ENCODE measurements around the gene UGP2. TPM values are rescaled to one million over a fixed set of nuclear protein-coding genes. Genes with fewer than 3 reads are reported as not detected.

Gene UGP2
- total RNA-seq, 5 donors from 2014 or later (not counting 1 experiment from before 2014, with no cell fraction given), result 67.4 to 103 (median 80.1) TPM

DNA sequence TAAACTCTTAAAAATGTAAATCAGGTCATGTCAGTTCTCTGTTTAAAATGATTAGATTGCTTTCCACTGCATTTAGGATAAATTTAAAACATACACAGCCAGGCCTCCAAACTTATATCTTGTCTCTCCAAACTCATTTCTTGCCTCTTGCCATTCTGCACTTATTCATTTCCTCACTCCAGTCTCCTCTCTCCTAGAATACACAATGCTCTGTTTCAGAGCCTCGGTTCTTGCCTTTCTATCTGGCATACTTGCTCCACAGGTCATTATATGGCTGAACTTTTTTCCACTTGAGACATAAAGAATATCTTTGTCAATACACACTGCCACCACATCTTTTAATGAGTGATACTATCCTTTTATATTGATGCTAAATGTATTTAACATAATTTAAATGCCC is 10.5 kb upstream of the UGP2 start:
- H3K9me3 ChIP-seq, result no peaks in the 10 kb centered on the region
- peaks cover 7 to 9% of the 10 kb centered on the region in 2 donors for H3K27me3 Mint-ChIP-seq
- H3K4me1 Mint-ChIP-seq, result no peaks in the 10 kb centered on the region
- H3K4me1 ChIP-seq (ENCODE audit: control insufficient read depth in 1 of 2, extremely low read depth in 1 of 2, insufficient read depth in 2 of 2, low read length in 2 of 2), result no peaks in the 10 kb centered on the region
- no peaks in the 10 kb centered on the region for H3K36me3 Mint-ChIP-seq
- H3K9me3 Mint-ChIP-seq, result no peaks in the 10 kb centered on the region
- DNase-seq (no peak), ATAC-seq (replicated peaks in 1 of 4) (no peak)
- ChIA-PET POLR2A (interaction anchor here in 1 of 2 donors (0.6 kb wide), 1 partner anchor 228 kb away, joined by 7 read pairs; no protein-coding TSS in a partner anchor), CTCF (no interaction called here)
- H3K27me3 ChIP-seq (replicated peaks in 1 of 2; ENCODE audit: control insufficient read depth in 2 of 2, extremely low read depth in 1 of 2, insufficient read depth in 2 of 2, low read length in 1 of 2), result no peaks in the 10 kb centered on the region
- 75% methylated on average over 1 of the region's 1 CpG for WGBS (ENCODE audit: insufficient coverage)
- H3K4me3 ChIP-seq (ENCODE audit: control insufficient read depth in 1 of 2, extremely low read depth in 1 of 2, low read length in 1 of 2), result no peak overlapping the region
- H3K36me3 ChIP-seq (ENCODE audit: control insufficient read depth in 2 of 2, extremely low read depth in 1 of 2, insufficient read depth in 1 of 2, low read length in 1 of 2), result no peaks in the 10 kb centered on the region
- H3K27ac Mint-ChIP-seq, result no peak overlapping the region
- H3K4me3 Mint-ChIP-seq, result no peak overlapping the region
- no peak overlapping the region for H3K27ac ChIP-seq (ENCODE audit: low read length)

DNA sequence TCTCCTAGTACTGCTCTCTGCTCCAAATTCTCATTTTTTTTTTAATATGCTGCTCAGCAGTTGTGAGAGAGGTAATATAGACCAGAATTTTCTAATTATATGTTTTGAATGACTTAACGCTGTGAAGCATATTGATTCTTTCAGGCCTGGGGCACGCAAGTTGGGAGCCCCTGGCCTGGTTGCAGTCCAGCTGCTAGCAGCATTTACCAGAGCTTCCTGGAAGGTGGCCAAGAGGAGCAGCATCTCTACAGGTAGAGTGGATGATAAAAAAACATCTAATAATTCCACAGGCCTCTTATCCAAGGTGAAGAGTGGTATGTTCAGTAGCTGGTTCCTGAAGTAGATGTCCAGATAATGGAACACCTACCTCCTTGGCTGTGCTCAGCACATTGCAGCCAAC is 7.3 kb upstream of the UGP2 start:
- Mint-ChIP-seq H3K4me1 (no peaks in the 10 kb centered on the region), H3K27ac (no peak overlapping the region), H3K9me3 (no peaks in the 10 kb centered on the region), H3K27me3 (peaks cover 7% of the 10 kb centered on the region in 2 donors), H3K4me3 (no peak overlapping the region), H3K36me3 (no peaks in the 10 kb centered on the region)
- ChIA-PET POLR2A (no interaction called here), CTCF (interaction anchor here (0.6 to 1.2 kb wide), 2 partner anchors 14 to 27 kb away, joined by 3 read pairs; no protein-coding TSS in a partner anchor)
- Histone ChIP-seq H3K4me1 (ENCODE audit: control insufficient read depth in 1 of 2, extremely low read depth in 1 of 2, insufficient read depth in 2 of 2, low read length in 2 of 2) (no peaks in the 10 kb centered on the region), H3K4me3 (ENCODE audit: control insufficient read depth in 1 of 2, extremely low read depth in 1 of 2, low read length in 1 of 2) (no peak overlapping the region), H3K27ac (ENCODE audit: low read length) (no peak overlapping the region), H3K9me3 (no peaks in the 10 kb centered on the region), H3K27me3 (replicated peaks in 1 of 2; ENCODE audit: control insufficient read depth in 2 of 2, extremely low read depth in 1 of 2, insufficient read depth in 2 of 2, low read length in 1 of 2) (no peaks in the 10 kb centered on the region), H3K36me3 (ENCODE audit: control insufficient read depth in 2 of 2, extremely low read depth in 1 of 2, insufficient read depth in 1 of 2, low read length in 1 of 2) (no peaks in the 10 kb centered on the region)
- 100% methylated on average over 1 of the region's 2 CpGs for WGBS (ENCODE audit: insufficient coverage)
- ATAC-seq (replicated peaks in 1 of 4) (no peak), DNase-seq (no peak)

GRCh38 chr2:63837036-63837594 is 4.6 kb upstream of the UGP2 start:
- ChIA-PET CTCF (no interaction called here), POLR2A (no interaction called here)
- DNase-seq, result no peak
- no CpG with 5 or more reads among the region's 2 CpGs for WGBS (ENCODE audit: insufficient coverage)
- Mint-ChIP-seq H3K27me3 (no peaks in the 10 kb centered on the region), H3K4me3 (no peak overlapping the region), H3K4me1 (peaks cover 12 to 16% (median 14%) of the 10 kb centered on the region in 3 donors), H3K9me3 (no peaks in the 10 kb centered on the region), H3K27ac (no peak overlapping the region), H3K36me3 (no peaks in the 10 kb centered on the region)
- peaks cover 3 to 8% of the 10 kb centered on the region in 2 experiments for H3K4me1 ChIP-seq (ENCODE audit: control insufficient read depth in 1 of 2, extremely low read depth in 1 of 2, insufficient read depth in 2 of 2, low read length in 2 of 2)
- no peak overlapping the region for H3K4me3 ChIP-seq (ENCODE audit: control insufficient read depth in 1 of 2, extremely low read depth in 1 of 2, low read length in 1 of 2)
- no peaks in the 10 kb centered on the region for H3K36me3 ChIP-seq (ENCODE audit: control insufficient read depth in 2 of 2, extremely low read depth in 1 of 2, insufficient read depth in 1 of 2, low read length in 1 of 2)
- ATAC-seq (replicated peaks in 1 of 4), result no peak
- no peaks in the 10 kb centered on the region for H3K27me3 ChIP-seq (replicated peaks in 1 of 2; ENCODE audit: control insufficient read depth in 2 of 2, extremely low read depth in 1 of 2, insufficient read depth in 2 of 2, low read length in 1 of 2)
- H3K9me3 ChIP-seq, result no peaks in the 10 kb centered on the region
- H3K27ac ChIP-seq (ENCODE audit: low read length), result no peak overlapping the region

DNA sequence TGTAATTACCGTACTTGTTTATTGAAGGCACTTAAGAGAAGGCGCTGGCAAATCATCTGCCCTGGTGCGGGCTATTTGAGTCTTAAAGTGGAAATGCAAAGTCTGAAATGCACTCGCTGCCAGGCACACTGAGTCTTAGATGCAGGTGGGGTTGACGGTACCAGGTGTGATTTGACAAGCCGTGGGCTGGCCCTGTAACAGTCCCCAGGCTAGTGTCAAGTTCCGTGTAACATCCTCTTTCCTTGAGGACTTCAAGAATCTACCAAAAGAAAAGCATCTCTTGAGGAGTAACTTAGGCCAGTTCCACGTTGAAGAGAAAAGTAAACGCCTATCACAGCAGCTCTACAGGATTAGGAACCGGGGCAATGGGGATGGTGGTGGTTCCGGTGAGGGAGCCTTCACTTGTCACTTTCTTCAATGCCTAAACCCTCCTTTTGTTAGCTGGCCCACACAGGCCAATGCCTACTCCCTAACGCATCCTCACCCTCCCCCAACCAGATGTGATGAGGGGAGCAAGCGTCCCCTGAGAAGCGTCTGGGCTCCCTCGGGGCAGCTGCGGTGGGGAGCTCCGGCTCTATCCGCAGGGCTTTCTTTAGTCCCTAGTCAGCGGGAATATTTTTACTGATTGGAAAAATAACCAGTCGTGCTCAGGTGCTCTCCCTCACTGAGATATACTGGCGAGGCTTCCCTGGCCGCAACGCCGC is 1.5 kb upstream of the UGP2 start:
- peaks cover 42 to 48% (median 43%) of the 10 kb centered on the region in 3 donors for H3K4me1 Mint-ChIP-seq
- no peaks in the 10 kb centered on the region for H3K27me3 Mint-ChIP-seq
- ATAC-seq (replicated peaks in 1 of 4), result peak; percentile 7 to 20 (median 14)
- H3K36me3 ChIP-seq (ENCODE audit: control insufficient read depth in 2 of 2, extremely low read depth in 1 of 2, insufficient read depth in 1 of 2, low read length in 1 of 2), result no peaks in the 10 kb centered on the region
- H3K27ac Mint-ChIP-seq, result peak overlapping the region; percentile 95 to 97
- WGBS (ENCODE audit: insufficient coverage), result 16% methylated on average over 18 of the region's 24 CpGs
- no peaks in the 10 kb centered on the region for H3K27me3 ChIP-seq (replicated peaks in 1 of 2; ENCODE audit: control insufficient read depth in 2 of 2, extremely low read depth in 1 of 2, insufficient read depth in 2 of 2, low read length in 1 of 2)
- peaks cover 10 to 17% of the 10 kb centered on the region in 2 experiments for H3K4me1 ChIP-seq (ENCODE audit: control insufficient read depth in 1 of 2, extremely low read depth in 1 of 2, insufficient read depth in 2 of 2, low read length in 2 of 2)
- H3K4me3 Mint-ChIP-seq, result peak overlapping the region; percentile 96 to 97 (median 97)
- no peaks in the 10 kb centered on the region for H3K9me3 Mint-ChIP-seq
- ChIA-PET POLR2A (interaction anchor here (0.6 kb wide), 2 partner anchors 26 to 59 kb away, joined by 3 read pairs; no protein-coding TSS in a partner anchor), CTCF (interaction anchor here (0.9 to 3.6 kb wide), 5 partner anchors 14 to 252 kb away, joined by 3 to 28 read pairs (median 4); partner anchors contain the start of genes MDH1 (in 1 of the 2) and WDPCP (in 1 of the 2))
- no peaks in the 10 kb centered on the region for H3K9me3 ChIP-seq
- DNase-seq, result peak in 6 of 35 experiments; percentile 4 to 12 (median 9)
- peak overlapping the region; percentile 74 to 90 for H3K4me3 ChIP-seq (ENCODE audit: control insufficient read depth in 1 of 2, extremely low read depth in 1 of 2, low read length in 1 of 2)
- H3K27ac ChIP-seq (ENCODE audit: low read length), result peak overlapping the region; percentile 85
- no peaks in the 10 kb centered on the region for H3K36me3 Mint-ChIP-seq

DNA sequence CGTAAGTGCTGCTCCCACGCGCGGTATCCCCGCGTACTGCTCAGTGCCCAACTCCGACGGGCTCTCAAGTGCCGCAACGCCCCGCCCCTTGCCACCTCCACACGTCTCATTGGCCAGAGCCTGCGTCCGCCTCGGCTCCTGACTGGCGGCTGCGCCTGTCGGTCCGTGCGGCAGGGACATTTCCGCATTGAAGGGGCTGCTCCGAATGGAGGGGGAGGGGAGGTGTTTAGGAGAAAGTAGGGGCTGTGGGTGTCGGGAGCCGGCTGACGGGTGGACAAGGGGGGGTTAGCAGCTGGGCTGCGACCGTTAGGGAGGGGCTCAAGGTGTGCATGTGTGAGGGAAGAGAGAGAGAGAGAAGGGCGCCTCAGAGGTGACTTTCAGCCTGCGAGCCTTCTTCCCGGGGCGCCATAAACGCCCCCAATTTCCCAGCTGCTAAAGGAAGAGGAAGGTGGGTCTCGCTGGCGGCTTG is 877 bp upstream of the UGP2 start:
- peaks cover 5% of the 10 kb centered on the region for H3K36me3 Mint-ChIP-seq
- ATAC-seq (replicated peaks in 1 of 4) (peak; percentile 89 to 93 (median 92)), DNase-seq (peak; percentile 93 to 99 (median 97))
- Histone ChIP-seq H3K36me3 (ENCODE audit: control insufficient read depth in 2 of 2, extremely low read depth in 1 of 2, insufficient read depth in 1 of 2, low read length in 1 of 2) (no peaks in the 10 kb centered on the region), H3K4me3 (ENCODE audit: control insufficient read depth in 1 of 2, extremely low read depth in 1 of 2, low read length in 1 of 2) (peak overlapping the region; percentile 74 to 90), H3K9me3 (no peaks in the 10 kb centered on the region), H3K27ac (ENCODE audit: low read length) (peak overlapping the region; percentile 85), H3K27me3 (replicated peaks in 1 of 2; ENCODE audit: control insufficient read depth in 2 of 2, extremely low read depth in 1 of 2, insufficient read depth in 2 of 2, low read length in 1 of 2) (no peaks in the 10 kb centered on the region), H3K4me1 (ENCODE audit: control insufficient read depth in 1 of 2, extremely low read depth in 1 of 2, insufficient read depth in 2 of 2, low read length in 2 of 2) (peaks cover 10 to 17% of the 10 kb centered on the region in 2 experiments)
- under 1% methylated on average over 29 of the region's 34 CpGs for WGBS (ENCODE audit: insufficient coverage)
- peaks cover 48 to 53% (median 49%) of the 10 kb centered on the region in 3 donors for H3K4me1 Mint-ChIP-seq
- POLR2A ChIA-PET, result interaction anchor here (0.6 to 1.3 kb wide), 5 partner anchors 15 to 141 kb away, joined by 3 to 14 read pairs (median 3); no protein-coding TSS in a partner anchor
- H3K4me3 Mint-ChIP-seq, result peak overlapping the region; percentile 96 to 97 (median 97)
- peak overlapping the region; percentile 95 to 97 for H3K27ac Mint-ChIP-seq
- no peaks in the 10 kb centered on the region for H3K27me3 Mint-ChIP-seq
- CTCF ChIA-PET, result interaction anchor here (0.8 to 3.6 kb wide), 6 partner anchors 14 to 252 kb away, joined by 3 to 28 read pairs (median 4); partner anchors contain the start of genes MDH1 (in 1 of the 2) and WDPCP (in 1 of the 2)
- H3K9me3 Mint-ChIP-seq, result no peaks in the 10 kb centered on the region
